ENCODE data around the gene CSRP2.

CSRP2 gene

DNA sequence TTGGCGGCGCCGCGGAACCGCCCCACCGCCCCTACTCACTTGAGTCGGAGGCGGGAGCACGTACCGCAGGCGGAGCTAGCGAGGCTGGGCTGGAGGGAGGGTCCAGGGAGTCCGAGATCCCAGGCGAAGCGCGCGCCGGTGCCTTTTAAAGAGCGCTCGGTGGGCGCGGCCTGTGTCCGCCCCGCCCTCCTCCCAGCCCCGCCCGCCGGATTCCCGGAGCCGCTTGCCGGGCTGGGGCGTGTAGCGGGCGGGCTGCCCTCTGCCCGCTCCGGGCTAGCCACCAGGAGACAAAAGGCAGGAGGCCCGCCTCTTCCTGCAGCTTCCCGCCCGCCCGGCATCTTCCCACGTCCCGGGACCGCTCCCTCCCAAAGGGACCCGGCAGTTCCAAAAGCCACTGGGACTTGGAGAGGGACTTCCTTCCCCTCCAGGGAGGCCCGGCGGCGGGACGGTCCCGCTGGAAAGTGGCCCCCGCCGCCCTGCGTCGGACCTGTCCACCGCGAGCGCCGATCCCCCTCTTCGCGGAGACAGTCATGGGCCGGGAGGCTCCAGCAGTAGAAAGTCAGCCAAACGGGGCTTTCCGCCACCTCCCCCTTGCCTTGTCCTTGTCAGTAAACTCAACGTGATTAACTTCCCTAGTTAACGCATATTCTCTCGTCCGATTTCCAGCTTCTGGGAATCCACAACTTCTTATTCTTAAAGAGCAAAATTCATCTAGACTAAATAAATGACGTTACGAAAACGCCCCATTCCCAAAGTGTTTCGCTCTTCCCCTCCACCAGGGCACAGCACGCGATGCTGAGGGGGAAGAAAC is at the start of gene CSRP2:
TSS of gene CSRP2 (minus strand) at position 121 of the 811 bp plus-strand sequence. CDS start 12,759 bp downstream, outside the sequence.
- peak; percentile 71 for DNase-seq

DNA sequence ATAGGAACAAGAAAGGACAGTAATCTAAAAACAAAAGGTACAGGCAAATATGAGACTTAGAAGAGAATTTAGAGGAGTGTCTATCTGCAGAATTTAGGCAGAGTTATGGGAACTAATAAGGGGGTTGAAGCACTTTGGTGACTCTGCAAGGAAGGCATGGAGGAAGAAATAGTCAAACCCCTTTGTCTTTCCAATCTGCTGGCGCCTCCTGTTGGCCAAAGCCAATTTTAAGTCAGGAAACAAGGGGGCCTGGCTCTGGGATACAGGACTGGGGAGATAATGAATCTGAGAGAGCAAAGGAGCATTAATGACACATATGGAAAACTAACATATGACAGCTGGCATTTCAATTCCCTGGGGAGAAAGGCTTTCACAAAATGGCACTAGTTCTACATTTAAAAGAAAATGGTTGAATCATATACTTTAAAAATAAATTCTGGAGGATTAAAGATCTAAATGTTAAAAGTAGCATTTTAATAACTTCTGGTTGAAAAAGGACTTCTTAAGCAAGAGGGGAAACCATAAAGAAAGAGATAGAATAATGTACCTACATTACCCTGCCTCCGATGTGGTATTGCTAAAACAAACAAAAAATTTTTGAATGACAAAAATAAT is 48.5 kb upstream of the CSRP2 start:
- DNase-seq, result peak; percentile 72

DNA sequence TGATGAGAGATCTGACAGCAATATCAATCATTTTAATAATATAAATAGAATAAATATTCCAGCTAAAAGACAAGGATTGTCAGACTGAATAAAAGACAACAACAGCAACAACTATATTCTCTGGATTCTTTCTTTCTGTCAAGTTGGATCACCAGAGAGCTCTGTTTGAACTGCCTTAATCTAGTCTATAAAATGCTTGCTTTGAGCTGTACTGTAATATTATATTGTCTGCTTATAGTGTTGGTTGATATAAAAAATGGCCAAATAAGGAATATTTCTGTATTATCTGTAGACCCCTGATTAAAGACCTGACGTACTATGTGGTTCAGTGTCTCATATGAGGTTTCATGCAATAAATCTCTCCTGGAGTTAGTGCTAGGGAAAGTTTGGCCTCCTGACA is 46.3 kb upstream of the CSRP2 start:
- DNase-seq, result no peak

DNA sequence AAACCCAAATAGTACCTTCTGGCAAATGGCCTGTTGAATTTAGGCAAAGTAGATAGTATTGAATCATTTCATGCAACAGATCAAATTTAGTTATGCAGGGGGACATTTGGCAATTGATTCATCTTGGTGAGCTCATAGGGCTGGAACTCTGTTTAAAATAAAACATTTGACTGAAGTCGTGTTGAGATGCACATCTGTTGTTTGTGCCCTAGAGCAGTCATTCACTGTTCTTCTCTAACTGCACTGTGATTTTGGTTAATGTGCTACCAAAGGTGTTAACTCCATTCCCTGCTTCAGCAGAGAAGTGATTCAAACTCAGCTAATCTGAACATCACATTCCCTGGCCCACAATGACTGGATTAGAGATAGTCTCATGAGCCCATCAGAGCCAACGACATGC is 44.0 kb upstream of the CSRP2 start:
- no peak for DNase-seq

DNA sequence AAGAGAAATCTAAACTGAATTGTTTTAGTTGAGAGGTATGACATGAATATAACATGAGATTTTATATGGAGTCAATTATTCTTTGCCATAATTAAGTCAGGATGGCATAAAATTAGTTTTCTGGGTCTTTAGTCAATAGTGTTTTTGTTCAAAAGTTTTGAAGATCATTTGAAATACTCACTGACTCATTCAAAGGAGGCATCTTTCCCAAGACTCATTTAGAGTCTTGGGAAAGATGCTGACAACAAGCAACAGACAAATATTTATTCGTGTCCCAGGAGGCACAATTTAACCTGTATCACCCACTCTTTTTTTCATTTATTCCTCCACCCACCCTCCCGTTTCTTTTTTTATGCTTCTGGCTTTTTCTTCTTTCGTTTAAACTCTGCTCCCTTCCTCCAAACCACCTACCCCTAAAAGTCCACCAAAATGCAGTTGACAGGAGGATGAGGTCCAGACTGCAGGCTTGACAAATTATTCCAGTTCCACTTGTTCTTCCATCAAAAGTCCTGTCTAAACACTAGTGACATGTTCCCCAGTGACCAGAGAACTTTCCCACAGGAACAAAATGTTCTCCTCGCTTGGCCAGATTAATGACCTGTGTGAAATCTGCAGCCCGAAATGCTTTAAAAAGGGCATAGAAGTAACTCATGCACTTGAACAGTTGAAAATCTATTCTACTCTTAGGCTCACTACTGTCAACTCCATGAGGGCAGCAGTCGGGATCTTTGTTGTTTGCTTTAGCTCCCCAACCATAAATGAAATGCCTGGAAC is 43.3 kb upstream of the CSRP2 start:
- no peak for DNase-seq

DNA sequence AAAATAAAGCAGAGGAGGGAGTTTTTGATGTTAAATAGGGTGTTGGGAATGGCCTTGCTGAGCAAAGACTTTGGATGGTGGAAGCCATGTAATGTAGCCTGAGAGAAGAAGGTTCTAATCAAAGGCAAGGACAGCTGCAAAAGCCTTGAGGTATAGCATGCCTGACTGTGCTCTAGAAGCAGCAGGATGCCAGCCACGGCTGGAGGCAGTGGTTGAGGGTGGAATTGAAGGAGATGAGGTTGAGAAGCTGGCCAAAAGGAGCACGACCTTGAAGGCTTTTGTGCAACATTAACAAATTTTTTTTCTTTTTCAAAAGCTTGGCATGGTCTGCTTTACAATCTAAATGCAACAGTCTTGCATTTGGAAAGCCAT is 42.3 kb upstream of the CSRP2 start:
- DNase-seq, result no peak

DNA sequence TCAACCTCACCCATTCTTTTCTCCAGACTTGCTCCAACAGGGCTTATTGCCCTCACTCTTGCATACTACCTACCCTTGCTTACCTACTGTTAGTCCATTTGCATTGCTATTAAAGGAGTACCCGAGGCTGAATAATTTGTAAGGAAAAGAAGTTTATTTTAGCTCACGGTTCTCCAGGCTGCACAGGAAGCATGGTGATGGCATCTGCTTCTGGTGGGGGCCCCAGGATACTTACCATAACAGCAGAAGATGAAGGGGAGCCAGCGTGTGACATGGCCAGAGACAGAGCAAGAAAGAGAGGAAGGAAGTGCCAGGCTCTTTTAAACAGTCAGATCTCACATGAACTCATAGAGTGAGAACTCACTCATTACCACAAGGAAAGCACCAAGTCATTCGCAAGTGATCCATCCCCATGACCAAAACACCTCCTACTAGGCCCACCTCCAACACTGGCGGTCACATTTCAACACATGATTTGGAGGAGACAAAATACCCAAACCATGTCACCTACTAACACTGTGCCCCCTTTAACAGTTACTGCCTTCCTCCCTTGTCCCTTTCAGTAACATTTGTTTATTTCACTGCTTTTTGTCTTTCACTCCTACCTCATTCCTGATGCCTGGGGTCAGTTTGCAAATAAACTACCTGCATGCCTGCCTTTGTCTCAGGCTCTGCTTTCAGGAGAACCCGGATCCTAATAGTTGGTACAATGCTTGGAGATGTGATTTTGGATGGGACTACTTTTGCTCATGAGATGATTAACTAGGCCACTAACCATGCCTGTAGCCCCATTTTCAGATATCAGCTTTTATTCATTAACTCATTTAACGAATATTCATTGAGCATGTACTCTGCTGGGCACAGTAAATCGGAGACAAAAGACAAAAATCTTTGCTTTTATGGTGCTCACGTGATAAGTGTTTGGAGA is 41.6 kb upstream of the CSRP2 start:
- DNase-seq, result no peak

DNA sequence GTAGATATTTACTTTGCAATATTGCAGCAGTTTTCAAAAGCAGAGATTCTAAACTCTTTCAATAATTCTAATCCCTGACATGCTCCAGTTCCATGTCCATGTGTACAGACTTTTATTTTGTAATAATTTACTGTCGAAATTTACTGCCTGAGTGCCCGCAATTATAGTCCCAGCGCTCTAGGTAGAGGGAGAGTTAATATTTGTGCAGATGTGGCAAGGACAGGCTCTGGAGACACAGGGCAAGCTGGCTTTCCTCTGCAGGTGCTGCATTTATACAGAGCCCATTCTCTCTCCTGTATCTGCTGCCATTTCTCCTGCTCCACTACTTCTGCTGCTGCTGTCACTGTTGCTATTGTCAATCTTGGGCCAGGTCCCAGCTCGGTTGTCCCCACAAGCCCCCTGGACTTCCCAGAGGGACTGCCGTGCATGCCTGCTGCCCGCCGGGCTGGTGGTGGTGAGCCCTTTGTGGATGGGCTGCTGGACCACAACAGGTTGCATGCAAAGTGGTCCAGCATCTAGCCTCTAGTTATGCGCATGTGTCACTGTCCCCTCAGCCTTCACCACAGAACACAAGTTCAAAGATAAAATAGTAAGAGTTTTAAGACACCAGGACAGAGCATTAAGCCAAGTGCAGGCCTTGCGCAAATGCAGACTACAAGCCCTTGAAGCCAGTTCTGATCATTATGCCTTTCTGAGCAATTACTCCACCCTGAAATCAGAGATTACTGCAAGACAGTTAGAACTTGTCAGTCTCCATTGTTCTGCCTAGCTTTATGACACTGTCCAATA is 40.8 kb upstream of the CSRP2 start:
- no peak for DNase-seq

DNA sequence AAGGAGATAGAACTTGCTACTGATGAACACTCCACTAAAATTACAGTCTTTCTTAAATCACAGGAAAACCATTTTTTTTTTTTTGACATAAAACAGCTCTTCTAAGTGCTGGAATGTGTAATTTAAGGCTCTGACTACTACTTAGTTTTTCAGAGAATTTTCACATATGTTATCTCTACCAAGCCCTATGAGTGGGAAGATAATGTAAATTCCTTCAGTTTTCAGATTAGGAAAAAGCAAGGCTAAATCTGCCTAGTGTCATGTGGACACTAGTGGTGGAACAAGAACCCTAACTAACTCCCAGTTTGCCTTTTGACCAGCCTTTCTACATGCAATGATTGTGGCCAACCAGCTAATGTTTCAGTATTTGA is 37.3 kb upstream of the CSRP2 start:
- no peak for DNase-seq

DNA sequence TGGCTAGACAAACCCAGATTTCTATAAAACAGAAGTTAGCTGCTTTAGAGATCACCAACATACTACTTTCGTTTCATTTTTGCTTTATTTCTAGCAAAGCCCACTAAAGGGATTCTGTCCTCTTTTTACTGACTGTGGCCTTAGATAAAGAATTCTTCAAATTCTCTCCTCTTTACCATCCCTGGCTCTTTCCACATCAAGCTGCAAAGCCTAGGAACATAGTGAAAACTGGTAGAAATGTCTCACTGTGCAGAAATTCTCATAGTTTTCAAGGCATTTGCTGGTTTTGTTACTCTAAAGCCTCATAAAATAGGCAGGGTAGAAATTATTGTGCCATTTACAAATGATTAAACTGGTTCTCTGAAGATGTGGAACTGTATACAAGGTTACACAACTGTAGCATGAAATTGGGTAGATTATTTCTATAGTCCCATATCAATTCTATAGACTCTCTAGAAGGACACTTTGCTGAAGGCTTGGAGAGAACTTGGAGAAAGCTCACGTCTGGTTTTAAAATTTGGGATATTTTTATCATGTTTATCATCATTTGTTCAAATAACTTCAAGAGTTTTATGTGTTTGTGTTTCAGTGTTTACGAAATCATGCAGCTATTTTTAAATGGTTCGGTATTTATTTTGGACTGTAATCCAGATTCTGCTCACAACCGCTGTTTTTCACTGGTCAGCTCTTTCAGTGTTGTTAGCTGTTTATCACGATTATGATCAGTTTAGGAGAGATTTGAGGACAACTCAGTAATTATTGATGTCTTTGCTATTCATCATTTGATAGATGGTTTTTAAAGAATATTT is 36.7 kb upstream of the CSRP2 start:
- no peak for DNase-seq

- no peak for DNase-seq
These were observed 35.5 kb upstream of the CSRP2 start for GRCh38 chr12:76914102-76914859.

DNA sequence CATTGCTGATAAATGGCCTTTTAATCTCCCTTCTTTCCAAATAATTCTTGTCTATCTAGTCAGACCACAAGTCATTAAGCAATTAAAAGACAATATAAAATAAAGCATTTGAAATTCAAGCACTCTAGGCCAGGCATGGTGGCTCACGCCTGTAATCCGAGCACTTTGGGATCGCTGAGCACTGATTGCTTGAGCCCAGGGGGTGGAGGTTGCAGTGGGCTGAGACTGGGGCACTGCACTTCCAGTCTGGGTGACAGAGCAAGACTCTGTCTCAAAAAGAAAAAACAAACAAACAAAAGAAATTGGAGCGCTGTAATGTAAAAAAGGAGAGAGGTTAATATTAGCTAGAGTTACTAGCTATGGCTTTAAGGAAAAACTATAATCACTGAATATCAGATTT is 30.5 kb upstream of the CSRP2 start:
- no peak for DNase-seq

- DNase-seq, result no peak
These were observed 29.6 kb upstream of the CSRP2 start for GRCh38 chr12:76908303-76909017.

- no peak for DNase-seq
These were observed 23.0 kb upstream of the CSRP2 start for GRCh38 chr12:76901628-76902380.

DNA sequence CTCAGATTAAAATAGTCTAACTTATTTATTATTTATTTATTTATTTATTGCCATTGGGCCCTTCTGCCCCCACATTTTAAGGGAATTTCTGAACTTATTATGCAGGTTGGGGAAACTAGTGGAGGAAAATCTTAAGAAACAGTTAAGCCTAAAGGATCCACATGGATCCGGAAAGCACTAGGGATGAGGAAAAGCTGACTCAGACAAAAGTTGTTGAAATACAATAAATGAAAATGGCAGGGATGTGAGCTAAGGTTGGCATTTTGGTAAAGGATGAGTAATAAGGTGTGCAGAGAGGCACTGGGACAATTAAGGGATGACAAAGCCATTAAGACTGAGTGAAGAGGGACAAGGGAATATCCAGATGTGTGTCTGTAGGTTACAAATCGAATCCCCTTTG is 20.7 kb upstream of the CSRP2 start:
- no peak for DNase-seq

DNA sequence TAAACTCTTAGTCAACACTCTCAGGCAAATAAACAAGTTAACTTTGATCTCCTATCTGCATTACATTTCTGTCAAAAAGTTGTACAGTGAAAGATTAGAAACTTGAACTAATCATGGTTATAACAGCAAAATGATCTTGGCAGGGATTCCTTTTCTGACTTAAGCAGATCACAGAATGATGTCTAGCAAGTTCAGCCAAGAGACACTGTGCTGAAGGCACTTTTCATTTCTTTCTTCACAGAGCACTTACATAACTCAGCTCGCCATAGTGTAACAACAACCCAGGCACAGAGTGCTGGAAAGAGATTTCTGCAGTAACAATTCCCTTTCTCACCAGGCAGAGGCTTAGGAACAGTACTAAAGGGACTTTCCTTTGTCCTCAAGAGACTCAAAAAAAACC is 19.6 kb upstream of the CSRP2 start:
- no peak for DNase-seq

DNA sequence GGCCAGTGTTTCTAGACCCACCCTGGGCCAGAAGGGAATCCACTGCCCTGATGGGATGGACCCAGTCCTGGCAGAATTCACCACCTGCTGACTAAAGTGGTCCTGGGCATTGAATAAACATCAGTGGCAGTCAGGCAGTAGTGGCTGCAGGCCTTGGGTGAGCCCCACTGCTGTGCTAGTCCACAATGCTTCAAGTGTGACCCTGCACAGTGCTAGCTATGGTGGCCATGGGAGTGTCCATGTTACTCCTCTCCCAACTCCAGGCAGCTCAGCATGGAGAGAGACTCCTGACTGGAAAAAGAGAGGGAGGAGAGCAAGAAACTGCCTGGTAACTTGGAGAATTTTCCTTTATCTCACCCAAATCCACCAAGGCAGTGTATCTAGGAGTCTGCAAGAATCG is 17.5 kb upstream of the CSRP2 start:
- no peak for DNase-seq

- no peak for DNase-seq
These were observed 17.0 kb upstream of the CSRP2 start for GRCh38 chr12:76895796-76896195.

DNA sequence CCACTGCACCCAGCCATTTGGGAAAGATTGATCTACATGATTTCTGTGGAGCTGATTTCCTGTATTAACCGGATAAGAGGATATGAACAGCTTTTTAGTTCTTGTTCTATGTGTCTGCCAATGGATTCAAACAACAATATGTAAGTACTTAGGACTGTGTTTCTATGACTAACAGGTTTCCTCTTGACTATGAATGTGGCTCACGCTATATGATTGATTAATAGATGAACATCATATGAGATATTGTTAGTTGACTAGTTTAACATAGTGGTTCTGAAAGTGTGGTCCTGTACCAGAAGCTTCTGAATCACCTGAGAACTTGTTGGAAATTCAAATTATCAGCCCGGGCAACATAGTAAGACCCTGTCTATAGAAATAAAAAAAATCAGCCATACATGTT is 12.8 kb upstream of the CSRP2 start:
- no peak for DNase-seq

Data from hematopoietic multipotent progenitor cell treated with erythropoietin and hydrocortisone succinate and interleukin-3 and kit ligand, for 8 days (in vitro differentiated cells).